HEK293T (cell line): ENCODE measurements around the gene EDEM1.

Experiments
- CTCF ChIA-PET: fragments of 350-600 bp; formaldehyde crosslinking; extraction: SDS; loops from one replicate; lab custom pipeline; 2021; ENCODE audit warnings: antibody characterized with exemption, inconsistent platforms; lab: Yijun Ruan, JAX
- POLR2A ChIA-PET: fragments of 350-600 bp; formaldehyde crosslinking; extraction: SDS; loops from one replicate; lab custom pipeline; 2020; ENCODE audit warnings: antibody characterized with exemption, inconsistent platforms; lab: Yijun Ruan, JAX
- DNase-seq: peaks from one replicate; pipeline ENCODE4 v3.0.0; 2012; ENCODE audit warnings: mixed read lengths; ENCODE audit errors: extremely low spot score
- ARNT ChIP-seq: fragments of 450-650 bp; IDR thresholded peaks from 2 replicates; pipeline ENCODE4 v1.6.1; 2017; ENCODE audit warnings: mild to moderate bottlenecking
- BHLHE40 ChIP-seq: fragments of 450-650 bp; IDR thresholded peaks from 2 replicates; pipeline ENCODE4 v1.6.1; 2016; ENCODE audit warnings: mild to moderate bottlenecking, moderate library complexity, borderline replicate concordance
- CTBP1 ChIP-seq: fragments of 450-650 bp; IDR thresholded peaks from 2 replicates; pipeline ENCODE4 v1.6.1; 2016; ENCODE audit warnings: borderline replicate concordance
- ELF4 ChIP-seq: fragments of 450-650 bp; IDR thresholded peaks from 2 replicates; pipeline ENCODE4 v1.6.1; 2017; ENCODE audit warnings: antibody characterized with exemption
- FOXA1 ChIP-seq: fragments of 450-650 bp; IDR thresholded peaks from 2 replicates; pipeline ENCODE4 v1.6.1; 2016; ENCODE audit warnings: mild to moderate bottlenecking
- FOXK2 ChIP-seq: fragments of 450-650 bp; IDR thresholded peaks from 2 replicates; pipeline ENCODE4 v1.6.1; 2016; ENCODE audit warnings: mild to moderate bottlenecking
- FOXM1 ChIP-seq: fragments of 450-650 bp; IDR thresholded peaks from 2 replicates; pipeline ENCODE4 v1.6.1; 2017; ENCODE audit warnings: mild to moderate bottlenecking, borderline replicate concordance
- HDGF ChIP-seq: fragments of 450-650 bp; IDR thresholded peaks from 2 replicates; pipeline ENCODE4 v1.6.1; 2017; ENCODE audit warnings: antibody characterized with exemption, borderline replicate concordance
- L3MBTL2 ChIP-seq: fragments of 450-650 bp; conservative IDR thresholded peaks from 2 replicates; pipeline ENCODE4 v1.6.1; 2016; ENCODE audit warnings: mild to moderate bottlenecking
- LEF1 ChIP-seq: fragments of 450-650 bp; IDR thresholded peaks from 2 replicates; pipeline ENCODE4 v1.6.1; 2017; ENCODE audit warnings: mild to moderate bottlenecking, borderline replicate concordance
- NFRKB ChIP-seq: fragments of 450-650 bp; IDR thresholded peaks from 2 replicates; pipeline ENCODE4 v1.6.1; 2016; ENCODE audit warnings: mild to moderate bottlenecking, moderate library complexity
- SP1 ChIP-seq: fragments of 450-650 bp; IDR thresholded peaks from 2 replicates; pipeline ENCODE4 v1.6.1; 2017
- SUZ12 ChIP-seq: fragments of 450-650 bp; IDR thresholded peaks from 2 replicates; pipeline ENCODE4 v1.6.1; 2016; ENCODE audit warnings: mild to moderate bottlenecking
- TARDBP ChIP-seq: fragments of 450-650 bp; IDR thresholded peaks from 2 replicates; pipeline ENCODE4 v1.6.1; 2016
- ZNF384 ChIP-seq: fragments of 450-650 bp; IDR thresholded peaks from 2 replicates; pipeline ENCODE4 v1.6.1; 2016
- TF ChIP-seq, protein P1 (sequence below): fragments of 450-650 bp; IDR thresholded peaks from 2 replicates; pipeline ENCODE4 v1.6.1; 2016

The EDEM1 gene

DNA sequence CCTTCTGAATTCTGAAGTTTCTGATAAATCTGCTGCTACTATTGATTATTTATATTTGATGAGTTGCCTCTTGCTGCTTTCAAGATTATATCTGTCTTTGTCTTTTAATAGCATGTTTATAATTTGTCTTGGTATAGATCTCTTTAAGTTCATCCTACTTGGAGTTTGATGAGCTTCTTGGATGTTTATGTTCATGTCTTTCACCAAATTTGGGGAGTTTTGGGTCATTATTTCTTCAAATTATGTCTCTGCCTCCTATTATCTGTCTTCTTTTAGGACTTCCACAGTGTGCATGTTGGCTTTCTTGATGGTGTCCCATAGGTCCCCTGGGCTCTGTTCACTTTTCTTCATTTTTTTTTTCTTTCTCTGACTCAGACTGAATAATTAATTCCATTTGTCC, 32.3 kb upstream of the EDEM1 start:
- no peak for TF ChIP-seq ELF4
- TF ChIP-seq ARNT = no peak
- no peak for TF ChIP-seq ZNF384
- TF ChIP-seq BHLHE40 = no peak
- TF ChIP-seq, protein P1, sequence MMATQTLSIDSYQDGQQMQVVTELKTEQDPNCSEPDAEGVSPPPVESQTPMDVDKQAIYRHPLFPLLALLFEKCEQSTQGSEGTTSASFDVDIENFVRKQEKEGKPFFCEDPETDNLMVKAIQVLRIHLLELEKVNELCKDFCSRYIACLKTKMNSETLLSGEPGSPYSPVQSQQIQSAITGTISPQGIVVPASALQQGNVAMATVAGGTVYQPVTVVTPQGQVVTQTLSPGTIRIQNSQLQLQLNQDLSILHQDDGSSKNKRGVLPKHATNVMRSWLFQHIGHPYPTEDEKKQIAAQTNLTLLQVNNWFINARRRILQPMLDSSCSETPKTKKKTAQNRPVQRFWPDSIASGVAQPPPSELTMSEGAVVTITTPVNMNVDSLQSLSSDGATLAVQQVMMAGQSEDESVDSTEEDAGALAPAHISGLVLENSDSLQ = no peak
- TF ChIP-seq NFRKB = no peak
- no peak for TF ChIP-seq FOXA1
- TF ChIP-seq SP1 = no peak
- TF ChIP-seq CTBP1 = no peak
- TF ChIP-seq L3MBTL2 = no peak
- no peak for TF ChIP-seq FOXM1
- no peak for TF ChIP-seq HDGF
- no peak for TF ChIP-seq SUZ12
- no peak for TF ChIP-seq FOXK2
- no peak for TF ChIP-seq LEF1
- ChIA-PET POLR2A (no interaction called here), CTCF (no interaction called here)
- no peak for DNase-seq

- no peak for DNase-seq
- ChIA-PET POLR2A (interaction anchor here (1.0 kb wide), 1 partner anchor 9 kb away, joined by 3 read pairs; no protein-coding TSS in a partner anchor), CTCF (interaction anchor here (0.7 kb wide), 1 partner anchor 23 kb away, joined by 4 read pairs; no protein-coding TSS in a partner anchor)
- no peak for TF ChIP-seq ZNF384
- TF ChIP-seq BHLHE40 = no peak
- TF ChIP-seq LEF1 = no peak
- no peak for TF ChIP-seq CTBP1
- no peak for TF ChIP-seq FOXA1
Measured at GRCh38 chr3:5160321-5160720, 27.2 kb upstream of the EDEM1 start.

DNA sequence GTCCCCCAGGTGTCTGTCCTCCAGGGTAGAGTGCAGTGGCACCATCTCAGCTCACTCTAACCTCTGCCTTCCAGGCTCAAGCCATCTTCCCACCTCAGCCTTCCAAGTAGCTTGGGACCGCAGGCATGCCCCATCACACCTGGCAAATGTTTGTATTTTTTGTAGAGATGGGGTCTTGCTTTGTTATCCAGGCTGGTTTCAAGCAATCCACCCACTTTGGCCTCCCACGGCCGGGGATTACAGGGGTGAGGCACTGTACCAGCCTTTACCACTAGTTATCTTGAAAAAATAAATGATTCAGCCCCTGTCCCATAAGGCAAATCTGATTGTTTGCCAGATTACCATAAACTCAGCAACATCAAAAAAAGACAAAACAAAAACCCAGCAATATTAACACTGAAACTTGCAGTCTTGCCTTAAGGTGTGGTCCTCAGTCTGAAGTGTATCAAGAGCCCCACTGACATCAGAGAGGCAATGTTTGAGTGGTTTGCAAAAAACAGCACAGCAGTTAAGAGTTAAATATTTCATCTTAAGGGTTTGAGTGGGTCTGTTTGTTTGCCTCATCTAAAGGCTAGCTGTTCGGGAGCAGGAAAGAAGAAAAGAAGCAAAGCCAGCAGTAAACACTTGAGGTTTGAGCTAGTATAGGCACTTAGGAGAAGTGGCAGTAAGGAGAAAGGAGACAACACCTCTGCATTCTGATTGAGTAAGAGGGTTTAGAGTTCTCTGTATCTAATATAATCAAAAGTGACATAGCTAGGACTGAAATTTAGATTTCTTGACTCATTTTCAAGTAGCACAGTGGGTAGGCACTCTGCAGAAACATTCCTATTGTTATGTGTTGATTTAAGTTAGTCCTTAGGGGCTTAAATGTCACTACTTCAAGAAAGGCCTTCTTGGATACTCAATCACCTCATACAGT, 26.3 kb upstream of the EDEM1 start:
- TF ChIP-seq FOXK2 (no peak), NFRKB (no peak), LEF1 (no peak), L3MBTL2 (no peak), ARNT (no peak), TARDBP (no peak), SUZ12 (no peak), ZNF384 (no peak), SP1 (no peak)
- TF ChIP-seq, protein P1 = no peak
- ChIA-PET POLR2A (interaction anchor here (0.8 to 1.0 kb wide), 2 partner anchors 10 to 24 kb away, joined by 3 read pairs; no protein-coding TSS in a partner anchor), CTCF (interaction anchor here (0.7 kb wide), 1 partner anchor 24 kb away, joined by 4 read pairs; no protein-coding TSS in a partner anchor)
- DNase-seq = no peak

GRCh38 chr3:5162102-5162501, 25.4 kb upstream of the EDEM1 start:
- DNase-seq = no peak
- TF ChIP-seq SP1 (no peak), FOXA1 (no peak), TARDBP (no peak), ZNF384 (no peak), SUZ12 (no peak), HDGF (no peak), ARNT (no peak), ELF4 (no peak), CTBP1 (no peak), L3MBTL2 (no peak), BHLHE40 (no peak), NFRKB (no peak), FOXK2 (no peak), FOXM1 (no peak), LEF1 (no peak)
- TF ChIP-seq, protein P1 = no peak
- ChIA-PET POLR2A (interaction anchor here (0.8 kb wide), 1 partner anchor 23 kb away, joined by 3 read pairs; no protein-coding TSS in a partner anchor), CTCF (no interaction called here)

- POLR2A ChIA-PET = no interaction called here
- no peak for DNase-seq
- no peak for TF ChIP-seq LEF1
- TF ChIP-seq FOXA1 = no peak
- TF ChIP-seq ZNF384 = no peak
- no peak for TF ChIP-seq ELF4
- no peak for TF ChIP-seq NFRKB
- TF ChIP-seq, protein P1 = no peak
- CTCF ChIA-PET = no interaction called here
Measured at GRCh38 chr3:5165698-5166097, 21.8 kb upstream of the EDEM1 start.

DNA sequence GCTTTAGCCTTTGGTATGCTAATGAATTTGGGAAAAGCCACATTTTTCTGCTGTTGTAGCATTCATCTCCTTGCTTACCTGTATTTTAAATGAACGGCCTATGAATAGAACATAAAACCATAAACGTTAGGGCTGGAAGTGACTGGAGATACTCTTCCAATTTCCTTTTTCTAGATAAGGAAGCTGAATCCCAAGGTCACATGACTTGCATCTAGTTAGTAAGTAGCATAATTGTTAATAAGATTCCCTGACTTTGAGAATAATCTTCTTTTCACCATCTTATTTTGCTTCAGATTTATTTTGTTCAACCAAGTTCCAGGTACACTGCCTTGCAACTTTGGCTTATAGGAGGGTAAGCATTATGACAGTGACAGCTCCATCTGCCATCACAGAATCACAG, 20.7 kb upstream of the EDEM1 start:
- CTCF ChIA-PET = no interaction called here
- no peak for TF ChIP-seq SP1
- TF ChIP-seq NFRKB = no peak
- TF ChIP-seq FOXM1 = no peak
- TF ChIP-seq BHLHE40 = no peak
- no peak for TF ChIP-seq FOXA1
- TF ChIP-seq TARDBP = no peak
- POLR2A ChIA-PET = no interaction called here

More for the DNA sequence above, 20.7 kb upstream of the EDEM1 start:
- no peak for DNase-seq
